OCI-LY3 (cell line): Measurements from ENCODE around the gene ABCB10.

Experiments
- CTCF ChIP-seq: fragments of 200-600, 300-600 bp; sonication (generic); IDR thresholded peaks from 2 replicates; pipeline ENCODE4 v1.5.1; 2014; ENCODE audit warnings: antibody characterized with exemption, low read length, low read depth
- EZH2phosphoT487 ChIP-seq: fragments of 200-600 bp; shearing (Covaris generic); IDR thresholded peaks from 2 replicates; pipeline ENCODE4 v1.6.1; 2018; ENCODE audit warnings: antibody characterized with exemption, mixed run types, low read depth

DNA sequence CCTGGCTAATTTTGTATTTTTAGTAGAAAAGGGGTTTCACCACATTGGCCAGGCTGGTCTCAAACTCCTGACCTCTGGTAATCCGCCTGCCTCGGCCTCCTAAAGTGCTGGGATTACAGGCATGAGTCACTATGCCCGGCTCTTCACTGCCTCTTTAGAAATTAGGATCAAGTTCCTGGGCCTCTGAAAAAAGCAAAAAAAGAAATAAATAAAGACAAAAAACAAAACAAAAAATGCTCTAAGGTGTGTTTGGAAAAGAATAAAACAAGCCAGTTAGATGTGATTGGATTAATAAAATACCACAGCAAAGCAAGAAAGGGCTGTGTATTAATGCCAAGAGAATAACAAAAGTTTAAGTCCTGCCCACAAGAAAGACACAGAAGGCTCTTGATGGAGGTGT is 4.2 kb upstream of the ABCB10 start:
- no peak for TF ChIP-seq CTCF
- TF ChIP-seq EZH2phosphoT487, result no peak
